Measurements from ENCODE around the gene SDCBP2.

The SDCBP2 gene

DNA sequence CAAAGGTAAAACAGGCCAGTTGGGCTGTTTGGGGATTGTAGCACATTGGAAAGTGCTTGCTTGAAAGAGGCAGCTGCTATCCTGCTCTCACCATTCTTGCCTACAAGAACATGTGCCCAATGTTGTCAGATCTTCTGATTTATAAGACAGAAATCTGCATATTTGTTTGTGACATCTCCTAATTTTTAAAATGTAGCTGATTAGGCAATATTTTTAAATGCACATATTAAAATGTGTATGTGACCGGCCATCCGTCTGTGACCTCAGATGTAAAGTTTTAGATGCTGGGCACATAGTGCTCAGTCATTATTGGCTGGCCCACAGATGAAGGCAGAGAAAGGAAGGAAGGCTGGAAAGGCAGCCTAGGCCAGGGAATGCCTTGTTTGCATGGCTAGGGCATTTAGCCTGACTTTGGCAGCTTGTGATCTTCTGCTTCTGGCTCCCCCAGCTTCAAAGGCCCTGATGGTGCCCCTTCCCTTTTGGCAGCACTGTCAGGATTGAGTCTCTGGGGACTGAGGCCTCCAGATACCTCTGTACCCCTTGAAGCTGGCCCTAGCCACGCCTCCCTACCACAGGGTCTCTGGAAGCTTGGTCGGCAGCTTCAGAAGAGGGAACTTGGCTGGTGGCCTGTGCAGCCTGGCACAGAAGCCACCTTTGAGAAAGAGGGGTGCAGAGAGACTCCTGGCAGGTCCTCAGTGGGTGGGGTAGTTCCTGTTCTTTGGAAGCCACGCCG, 56.4 kb downstream of the SDCBP2 start:
- no peak for DNase-seq (ENCODE audit: low spot score)

DNA sequence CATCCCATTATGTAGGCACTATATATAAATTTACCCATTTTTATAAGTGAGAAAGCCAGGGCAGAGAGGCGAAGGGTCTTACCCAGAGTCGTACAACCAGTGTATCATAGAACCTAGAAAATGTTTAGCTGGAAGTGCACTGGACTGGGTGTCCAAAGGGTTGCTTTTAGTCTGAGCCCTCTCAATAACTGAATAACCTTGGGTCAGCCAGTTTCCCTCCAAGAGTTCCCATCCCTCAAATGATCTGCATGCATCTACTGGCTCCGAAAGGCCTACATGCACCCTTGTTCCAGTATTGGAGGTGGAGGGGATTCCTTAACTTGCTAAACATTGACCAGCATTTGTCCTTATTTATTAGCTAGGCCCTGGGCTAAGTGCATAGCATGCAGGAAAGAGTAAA, 59.1 kb downstream of the SDCBP2 start:
- DNase-seq (ENCODE audit: low spot score), result no peak

DNA sequence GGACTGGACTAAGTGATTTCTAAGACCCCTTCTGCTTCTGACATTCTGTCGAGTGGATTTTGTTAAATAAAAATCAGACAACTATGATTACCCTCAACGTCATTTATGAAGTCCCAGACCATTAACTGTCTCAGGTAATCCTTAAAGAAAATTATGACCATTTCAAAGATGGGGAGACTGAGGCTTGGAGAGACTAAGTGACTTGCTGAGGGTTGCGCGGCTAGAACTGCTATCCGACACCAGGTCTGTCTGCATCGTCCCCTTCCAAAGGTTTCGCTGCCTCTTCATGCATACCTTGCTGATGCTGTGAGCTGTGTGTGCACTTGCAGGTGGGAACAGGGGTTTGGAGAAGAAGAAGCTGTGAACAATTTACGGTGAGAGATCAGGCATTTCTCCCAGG, 59.7 kb downstream of the SDCBP2 start:
- no peak for DNase-seq (ENCODE audit: low spot score)

DNA sequence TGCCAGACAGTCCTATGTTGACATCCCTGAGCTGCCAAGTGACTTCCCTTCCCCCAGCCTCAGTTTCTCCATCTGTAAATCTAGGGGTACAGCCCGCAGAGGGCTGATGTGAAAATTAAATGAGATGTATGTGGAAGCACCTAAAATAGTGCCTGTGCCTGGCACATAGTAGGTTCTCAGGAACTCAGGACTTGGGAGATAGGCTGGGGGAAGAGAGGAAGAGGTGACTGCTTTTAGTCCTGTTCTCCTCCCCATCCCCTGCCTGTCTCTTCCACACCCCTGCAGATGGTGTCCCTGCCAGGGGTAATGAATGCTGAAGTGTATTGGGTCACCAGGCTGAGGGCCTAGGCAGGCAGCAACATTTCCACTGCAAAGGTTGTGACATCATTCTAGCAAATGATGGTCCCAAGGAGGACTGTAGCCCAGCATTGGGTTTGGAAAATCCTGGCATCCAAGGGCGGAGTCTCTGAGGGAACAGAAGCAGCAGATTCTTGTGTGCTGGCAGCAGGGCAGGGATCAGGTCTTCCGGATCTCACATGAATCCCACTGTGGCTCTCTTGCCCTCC, 61.0 kb downstream of the SDCBP2 start:
- DNase-seq (ENCODE audit: low spot score), result no peak

DNA sequence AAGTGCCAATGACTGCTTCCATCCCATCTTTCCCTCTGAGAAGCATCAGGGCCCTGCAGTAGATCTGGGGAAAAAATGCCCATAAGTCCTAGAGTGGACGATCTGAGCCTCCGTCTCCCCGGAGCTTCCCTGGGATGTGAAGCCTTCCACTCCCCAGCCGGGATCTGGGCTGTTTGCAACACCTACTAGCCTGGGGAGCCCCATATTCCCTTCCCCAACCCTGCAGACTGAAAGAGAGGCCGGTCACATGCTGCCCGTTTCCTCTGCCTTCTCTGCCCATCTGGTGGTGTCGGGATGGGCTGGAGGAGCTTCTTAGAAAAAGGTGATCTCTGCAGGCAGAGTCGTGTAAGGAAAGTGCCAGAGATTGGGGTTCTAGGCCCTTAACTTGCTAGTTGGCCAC, 61.8 kb downstream of the SDCBP2 start:
- DNase-seq (ENCODE audit: low spot score), result no peak

DNA sequence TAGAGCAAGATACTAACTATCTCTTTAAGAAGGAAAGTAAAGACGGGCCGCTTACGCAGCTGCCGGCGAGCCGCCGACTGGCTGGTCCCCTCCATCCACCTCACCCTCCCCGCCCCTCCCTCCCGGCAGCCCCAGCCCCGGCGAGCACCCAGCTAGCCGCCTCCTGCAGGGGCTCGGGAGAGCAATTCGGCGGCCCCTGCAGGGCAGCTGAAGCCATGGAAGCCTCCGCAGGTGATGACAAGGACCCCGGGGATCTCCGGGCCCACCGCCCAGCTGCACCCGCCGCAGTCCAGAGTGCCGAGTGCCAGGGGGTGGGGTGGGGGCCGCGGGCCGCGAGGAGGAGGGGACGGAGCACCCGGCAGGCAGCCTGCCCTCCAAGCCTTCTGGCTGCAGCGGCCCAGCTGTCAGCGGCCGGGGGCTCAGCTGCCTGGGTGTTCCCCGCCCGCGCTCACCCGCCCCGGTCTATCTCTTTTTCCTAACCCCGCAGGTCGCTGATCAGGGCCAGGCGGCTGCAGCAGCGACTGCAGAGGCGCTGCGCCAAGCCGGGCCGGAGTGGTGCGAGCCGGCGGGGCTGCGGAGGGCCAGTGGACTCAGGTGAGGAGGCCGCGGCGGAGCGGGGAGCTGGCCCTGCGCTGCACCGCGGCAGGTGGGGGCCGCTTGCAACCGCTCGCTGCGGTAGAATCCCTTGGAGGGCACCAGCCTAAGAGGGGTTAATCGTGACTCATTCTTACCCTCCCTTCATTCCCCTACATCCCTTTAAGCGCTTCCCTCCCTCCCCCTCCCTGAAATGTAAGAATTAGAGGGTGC, 62.6 kb downstream of the SDCBP2 start, which contains the start of gene SNPH:
TSS of gene SNPH (plus strand) at position 128 of the 807 bp plus-strand sequence. CDS start 29,946 bp downstream, outside the sequence.
- peak; percentile 81 for DNase-seq (ENCODE audit: low spot score)

DNA sequence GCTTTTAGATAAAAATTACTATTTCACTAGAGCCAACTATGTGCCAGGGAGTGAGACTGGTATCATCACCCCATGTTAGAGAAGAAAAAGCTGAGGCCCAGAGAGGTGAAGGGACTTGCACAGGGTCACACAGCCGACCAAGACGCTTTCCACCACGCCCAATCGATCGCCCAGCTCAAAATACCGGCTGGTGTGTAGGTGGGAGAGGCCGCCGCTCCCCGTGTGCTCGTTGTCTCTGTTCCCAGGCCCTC, 63.1 kb downstream of the SDCBP2 start:
- DNase-seq (ENCODE audit: low spot score), result no peak

DNA sequence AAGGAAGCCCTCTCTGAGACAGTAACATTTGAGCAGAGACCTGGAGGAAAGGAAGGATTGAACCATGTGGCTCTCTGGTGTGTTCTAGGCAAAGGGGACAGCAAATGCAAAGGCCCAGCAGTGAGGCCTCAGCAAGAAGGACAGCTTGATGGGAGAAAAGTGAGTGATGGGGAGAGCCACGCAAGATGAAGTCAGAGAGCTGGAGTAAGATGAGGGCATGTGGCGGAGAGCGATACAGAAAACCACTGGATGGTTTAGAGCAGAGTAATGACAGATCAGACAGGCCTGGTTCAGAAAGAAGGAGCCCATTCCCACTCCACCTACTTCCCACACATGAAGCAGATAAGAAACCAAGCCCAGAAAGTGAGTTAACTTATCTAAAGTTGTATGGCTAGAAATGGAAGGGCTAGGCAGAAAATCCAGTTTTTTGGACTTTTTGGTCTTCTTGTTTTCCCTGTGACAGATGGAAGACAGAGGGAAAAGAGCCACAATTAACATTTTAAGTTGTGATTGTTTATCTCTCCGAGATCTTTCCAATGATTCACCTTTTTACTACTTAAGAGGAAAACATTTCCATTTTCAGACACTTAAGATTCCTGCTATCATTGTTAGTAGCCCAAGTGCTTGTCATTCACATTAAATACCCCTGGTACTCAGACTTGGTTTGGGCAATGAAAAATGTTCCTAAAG, 63.6 kb downstream of the SDCBP2 start:
- no peak for DNase-seq (ENCODE audit: low spot score)

DNA sequence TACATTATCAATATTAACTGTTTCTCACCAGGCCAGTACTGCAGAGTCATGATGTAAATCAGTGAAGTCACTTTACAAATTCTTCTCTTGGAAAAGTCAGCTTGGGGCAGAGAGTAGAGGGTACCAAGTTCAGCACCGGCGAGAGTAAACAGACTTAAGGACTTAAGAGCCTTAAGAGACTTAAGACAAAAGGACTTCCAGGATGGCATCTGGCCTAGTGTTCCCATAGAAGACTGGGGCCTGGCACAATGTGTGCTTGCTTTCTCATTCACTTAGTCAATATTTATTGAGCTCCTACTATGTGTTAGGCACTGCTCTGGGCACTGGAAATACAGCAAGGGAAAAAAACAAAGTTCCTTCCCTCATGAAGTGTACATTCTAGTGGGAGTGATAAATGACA, 64.2 kb downstream of the SDCBP2 start:
- DNase-seq (ENCODE audit: low spot score), result no peak

DNA sequence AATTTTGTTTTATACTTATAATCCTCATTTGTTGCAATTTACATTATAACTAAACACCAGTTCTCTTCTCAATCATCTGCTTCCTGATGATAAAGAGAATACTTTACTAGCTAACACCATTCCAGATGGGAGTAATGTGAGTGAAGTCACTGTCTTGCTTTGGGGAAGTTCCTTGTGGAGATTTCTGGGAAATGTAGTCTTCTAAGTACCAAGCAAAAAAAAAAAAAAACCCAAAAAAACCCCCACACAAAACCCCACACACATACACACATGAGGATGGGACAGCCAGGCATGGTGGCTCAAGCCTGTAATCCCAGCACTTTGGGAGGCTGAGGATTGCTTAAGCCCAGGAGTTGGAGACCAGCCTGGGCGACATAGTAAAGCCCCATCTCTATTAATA, 65.1 kb downstream of the SDCBP2 start:
- DNase-seq (ENCODE audit: low spot score), result no peak

Measured in left forelimb (tissue), 1 donor.